Mesothelial cell of epicardium (in vitro differentiated cells): ENCODE results near the gene FCMR. TPM values are rescaled to one million over a fixed set of nuclear protein-coding genes. Genes with fewer than 3 reads are reported as not detected.

Experiments
- DNase-seq, 2 experiments: peaks; one replicate each; pipeline ENCODE4 v3.0.0; 2021; ENCODE audit warnings: low spot score in 2 of 2; ENCODE audit not compliant: unreplicated experiment in 2 of 2
- H3K27ac Mint-ChIP-seq: 2 replicates; pipeline ENCODE4 v1.8.0; 2021; ENCODE audit warnings: mixed read lengths
- H3K27me3 Mint-ChIP-seq: 2 replicates; pipeline ENCODE4 v1.8.0; 2021; ENCODE audit warnings: low read depth, mixed read lengths
- H3K36me3 Mint-ChIP-seq: 2 replicates; pipeline ENCODE4 v1.8.0; 2021; ENCODE audit warnings: mixed read lengths
- H3K4me1 Mint-ChIP-seq: 2 replicates; pipeline ENCODE4 v1.8.0; 2021; ENCODE audit warnings: mixed read lengths
- H3K4me3 Mint-ChIP-seq: 2 replicates; pipeline ENCODE4 v1.8.0; 2021; ENCODE audit warnings: mild to moderate bottlenecking, moderate library complexity, mixed read lengths
- H3K9me3 Mint-ChIP-seq: 2 replicates; pipeline ENCODE4 v1.8.0; 2021; ENCODE audit warnings: mixed read lengths
- CTCF ChIP-seq: fragments of 200-600 bp; sonication (generic); IDR thresholded peaks from one replicate; pipeline ENCODE4 v1.5.0; 2021; ENCODE audit warnings: antibody characterized with exemption; ENCODE audit not compliant: unreplicated experiment
- total RNA-seq: library from RNA; stranded (reverse); gene quantifications from 3 replicates; pipeline ENCODE4 v1.2.1, GENCODE V29; 2021

Gene FCMR
- total RNA-seq, 1 donor from 2014 or later, result not detected

- DNase-seq, result no peak
- peaks cover 6% of the 10 kb centered on the region for H3K4me1 Mint-ChIP-seq
- no peak for TF ChIP-seq CTCF
- H3K27me3 Mint-ChIP-seq, result peaks cover 35% of the 10 kb centered on the region
- H3K4me3 Mint-ChIP-seq, result no peak overlapping the region
- no peaks in the 10 kb centered on the region for H3K36me3 Mint-ChIP-seq
- H3K9me3 Mint-ChIP-seq, result no peaks in the 10 kb centered on the region
- H3K27ac Mint-ChIP-seq, result no peak overlapping the region
These were observed 44.0 kb upstream of the FCMR start for GRCh38 chr1:206965781-206966180.

- DNase-seq, result no peak
- no peak for TF ChIP-seq CTCF
- Mint-ChIP-seq H3K9me3 (no peaks in the 10 kb centered on the region), H3K36me3 (no peaks in the 10 kb centered on the region), H3K4me3 (no peak overlapping the region), H3K4me1 (peaks cover 6% of the 10 kb centered on the region), H3K27me3 (peaks cover 17% of the 10 kb centered on the region), H3K27ac (no peak overlapping the region)
These were observed 42.0 kb upstream of the FCMR start for GRCh38 chr1:206963740-206964139.

GRCh38 chr1:206963119-206963712 is 41.5 kb upstream of the FCMR start:
- DNase-seq, result no peak
- Mint-ChIP-seq H3K4me1 (peaks cover 6% of the 10 kb centered on the region), H3K9me3 (no peaks in the 10 kb centered on the region), H3K27ac (no peak overlapping the region), H3K4me3 (no peak overlapping the region), H3K27me3 (peaks cover 12% of the 10 kb centered on the region), H3K36me3 (no peaks in the 10 kb centered on the region)
- no peak for TF ChIP-seq CTCF

GRCh38 chr1:206962272-206962671 is 40.5 kb upstream of the FCMR start:
- TF ChIP-seq CTCF, result no peak
- no peak for DNase-seq
- Mint-ChIP-seq H3K4me3 (no peak overlapping the region), H3K9me3 (no peaks in the 10 kb centered on the region), H3K36me3 (no peaks in the 10 kb centered on the region), H3K27me3 (peaks cover 2% of the 10 kb centered on the region), H3K4me1 (peaks cover 6% of the 10 kb centered on the region), H3K27ac (no peak overlapping the region)

GRCh38 chr1:206961668-206962067 is 39.9 kb upstream of the FCMR start:
- H3K4me3 Mint-ChIP-seq, result no peak overlapping the region
- no peaks in the 10 kb centered on the region for H3K36me3 Mint-ChIP-seq
- H3K27me3 Mint-ChIP-seq, result peaks cover 2% of the 10 kb centered on the region
- no peak for DNase-seq
- no peak for TF ChIP-seq CTCF
- H3K9me3 Mint-ChIP-seq, result no peaks in the 10 kb centered on the region
- no peak overlapping the region for H3K27ac Mint-ChIP-seq
- peaks cover 6% of the 10 kb centered on the region for H3K4me1 Mint-ChIP-seq
